ENCODE results near the gene CD9.
"Not testable (repeated sequence)": the region's sequence is repeated elsewhere in the genome, so short reads cannot be mapped to it uniquely, and the experiment has no call there.

CD9 gene

DNA sequence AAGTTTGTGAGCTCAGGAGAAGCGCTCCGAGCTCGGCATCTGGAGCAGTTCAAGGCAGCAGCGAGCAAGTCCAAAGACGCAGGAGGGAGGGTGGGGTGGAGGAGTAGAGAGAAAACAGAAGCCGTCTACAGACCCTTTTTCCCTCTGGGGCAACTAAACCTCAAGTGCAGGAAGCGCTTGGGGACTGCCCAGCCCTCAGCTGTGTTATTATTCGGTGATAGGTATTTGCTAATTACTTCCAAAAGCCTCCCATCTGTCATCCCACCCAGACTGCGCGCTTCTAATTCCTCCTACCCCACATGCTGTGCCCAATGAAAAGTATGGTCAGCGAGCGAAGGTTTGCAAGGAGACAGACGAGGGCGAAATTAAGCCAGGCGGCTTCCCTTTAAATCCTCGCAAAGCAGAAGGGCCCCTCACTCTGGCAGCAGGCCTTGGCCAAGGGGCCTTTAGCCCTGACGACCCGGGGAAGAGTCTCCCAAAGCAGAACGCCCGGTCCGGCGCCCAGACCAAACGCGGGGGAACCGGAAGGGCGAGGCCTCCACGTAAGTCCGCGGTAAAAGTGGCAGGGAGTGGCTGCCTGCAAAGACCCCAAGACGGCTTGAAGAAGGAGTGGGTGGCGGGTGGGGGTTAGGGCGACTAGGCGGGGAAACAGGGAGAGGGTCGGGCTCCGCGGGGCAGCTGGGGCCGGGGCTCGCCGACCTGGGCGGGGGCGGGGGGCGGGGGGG lies 507 bp upstream of the CD9 start:
- peak; percentile 55 for DNase-seq (ENCODE audit: low read depth)

DNA sequence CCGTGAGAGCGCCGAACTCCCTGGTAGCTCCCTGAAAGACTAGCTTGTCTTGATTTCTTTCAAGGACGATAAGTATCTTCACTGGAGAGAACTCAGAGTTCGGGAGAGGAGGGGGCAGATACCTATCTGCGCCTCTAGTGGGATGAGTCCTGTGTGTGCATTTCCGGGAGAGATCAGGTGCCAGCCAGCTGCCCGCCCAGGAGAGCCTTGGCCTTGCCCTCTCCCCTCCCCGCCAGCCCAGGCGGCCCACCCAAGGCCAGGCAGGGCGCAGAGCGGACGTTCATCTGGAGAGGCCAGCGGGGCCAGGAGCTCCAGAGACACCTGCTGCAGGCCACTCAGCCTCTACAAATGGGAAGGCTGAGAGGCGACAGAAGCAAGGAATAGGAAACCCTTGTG lies 1.0 kb downstream of the CD9 start:
- DNase-seq (ENCODE audit: low read depth) = no peak

DNA sequence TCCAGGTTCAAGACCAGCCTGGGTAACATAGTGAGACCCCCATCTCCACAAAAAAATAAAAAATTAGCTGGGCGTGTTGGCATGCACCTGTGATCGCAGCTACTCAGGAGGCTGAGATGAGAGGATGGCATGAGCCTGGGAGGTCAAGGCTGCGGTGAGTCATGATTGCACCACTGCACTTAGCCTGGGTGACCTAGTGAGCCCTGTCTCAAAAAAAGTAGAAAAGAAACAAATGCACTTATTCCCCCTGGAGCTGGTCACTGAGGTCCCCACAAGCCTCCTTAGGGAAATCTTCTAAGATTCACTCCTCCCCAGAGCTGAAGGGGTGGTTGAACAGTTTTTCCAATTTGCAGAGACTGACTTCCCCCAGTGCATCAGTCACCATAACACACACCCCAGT lies 1.6 kb downstream of the CD9 start:
- DNase-seq (ENCODE audit: low read depth) = no peak

DNA sequence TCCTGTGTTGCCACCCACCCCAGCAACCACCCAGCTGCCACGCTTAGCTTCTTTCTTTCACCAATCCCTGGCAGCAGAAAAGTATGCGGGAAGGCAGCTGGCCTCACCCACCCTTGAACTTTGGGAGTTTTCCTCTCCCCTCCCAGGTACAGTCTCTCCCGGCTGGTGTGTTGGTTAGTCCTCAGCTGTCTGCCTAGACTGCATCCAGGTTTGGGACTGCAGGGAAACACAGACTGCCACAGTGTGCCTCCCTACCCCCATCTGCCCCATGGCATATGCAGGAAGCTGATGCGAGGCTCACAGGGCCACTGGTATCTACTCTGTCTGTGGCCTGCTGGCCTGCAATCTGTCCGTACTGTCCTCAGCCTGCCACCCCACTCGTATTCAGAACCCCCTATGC lies 2.1 kb downstream of the CD9 start:
- no peak for DNase-seq (ENCODE audit: low read depth)

DNA sequence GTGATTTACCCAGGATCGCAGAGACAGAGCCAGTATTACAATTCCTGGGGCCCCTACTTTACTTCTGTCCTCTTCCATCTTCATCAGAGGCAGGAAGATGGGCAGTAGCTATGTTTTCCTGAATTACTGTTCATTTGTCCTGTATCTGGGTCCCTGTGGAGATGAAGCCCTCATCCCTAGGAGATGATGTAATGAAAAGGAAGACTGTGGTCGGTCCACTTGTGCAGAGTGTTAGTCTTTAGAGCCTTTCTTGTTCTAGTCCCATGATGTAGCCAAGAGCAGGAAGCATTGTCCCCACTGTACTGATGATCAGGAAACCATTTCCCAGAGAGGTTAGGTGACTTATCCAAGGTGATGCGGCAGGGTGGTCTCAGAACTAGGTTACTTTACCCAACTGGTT lies 2.6 kb downstream of the CD9 start:
- no peak for DNase-seq (ENCODE audit: low read depth)

DNA sequence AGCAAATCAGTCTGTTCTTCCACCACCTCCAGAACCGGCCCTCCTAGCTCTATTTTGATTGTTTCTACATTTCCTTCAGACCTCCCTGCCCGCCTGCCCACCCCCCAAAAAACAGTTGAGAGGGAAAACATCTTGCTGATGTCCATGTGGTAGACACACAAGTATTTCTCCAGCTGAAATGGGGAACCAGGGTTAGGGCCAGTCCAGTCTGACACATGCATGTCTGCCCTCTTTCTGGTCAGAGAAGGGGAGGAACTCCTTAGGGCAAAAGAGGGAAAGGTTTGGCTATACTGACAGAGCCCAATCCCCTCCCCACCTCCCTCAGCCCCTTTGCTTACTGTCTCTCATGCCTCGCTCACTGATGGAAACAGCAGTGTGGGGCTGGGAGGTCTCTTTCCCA lies 3.4 kb downstream of the CD9 start:
- DNase-seq (ENCODE audit: low read depth) = no peak

DNA sequence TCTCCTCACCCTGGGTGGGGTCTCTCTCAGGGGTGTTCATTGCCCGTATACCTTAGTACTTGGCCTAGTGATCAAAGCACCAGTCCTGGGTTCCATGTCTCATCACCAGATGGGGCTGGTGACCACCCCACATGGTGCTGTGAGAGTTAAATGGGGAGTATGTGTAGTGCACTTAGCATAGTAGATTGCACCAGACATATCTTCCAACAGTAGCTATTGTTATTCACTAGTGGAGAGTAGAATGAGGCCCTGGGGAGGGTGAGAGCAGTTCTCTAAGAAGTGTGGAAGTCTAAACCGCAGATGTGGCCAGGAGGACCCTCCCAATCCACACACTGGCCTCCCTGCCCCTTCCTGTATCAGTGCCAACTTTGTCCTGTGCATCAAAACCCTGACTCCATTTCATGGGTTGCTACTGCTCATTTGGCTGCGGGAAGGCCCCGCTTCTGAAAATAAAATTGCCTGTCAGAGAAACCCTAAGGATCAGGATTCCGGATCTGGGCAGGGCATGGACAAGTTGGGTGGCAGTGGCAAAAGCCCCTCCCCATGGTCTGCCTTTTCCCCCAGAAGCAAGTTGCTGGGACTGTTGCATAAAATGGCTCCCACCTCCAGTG lies 4.4 kb downstream of the CD9 start:
- DNase-seq (ENCODE audit: low read depth) = no peak

DNA sequence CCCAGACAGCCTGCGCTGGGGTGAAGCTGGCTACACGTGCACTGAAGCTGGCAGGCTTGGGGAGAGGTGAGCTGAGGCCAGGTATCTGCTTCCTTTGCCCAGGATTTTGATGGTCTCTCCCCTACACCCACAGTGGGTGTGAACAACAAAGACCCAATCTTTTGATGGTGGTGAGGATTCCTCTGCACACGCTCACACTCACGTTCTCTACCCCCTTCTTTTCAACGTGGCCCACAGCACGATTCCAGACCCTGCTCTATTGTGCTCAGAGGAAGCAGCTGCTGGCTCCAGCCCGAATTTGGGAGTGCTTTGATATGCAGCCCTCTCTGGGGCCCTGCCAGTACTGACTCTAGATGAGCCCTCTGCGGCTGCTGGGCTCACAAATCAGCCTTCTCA lies 4.9 kb downstream of the CD9 start:
- no peak for DNase-seq (ENCODE audit: low read depth)

DNA sequence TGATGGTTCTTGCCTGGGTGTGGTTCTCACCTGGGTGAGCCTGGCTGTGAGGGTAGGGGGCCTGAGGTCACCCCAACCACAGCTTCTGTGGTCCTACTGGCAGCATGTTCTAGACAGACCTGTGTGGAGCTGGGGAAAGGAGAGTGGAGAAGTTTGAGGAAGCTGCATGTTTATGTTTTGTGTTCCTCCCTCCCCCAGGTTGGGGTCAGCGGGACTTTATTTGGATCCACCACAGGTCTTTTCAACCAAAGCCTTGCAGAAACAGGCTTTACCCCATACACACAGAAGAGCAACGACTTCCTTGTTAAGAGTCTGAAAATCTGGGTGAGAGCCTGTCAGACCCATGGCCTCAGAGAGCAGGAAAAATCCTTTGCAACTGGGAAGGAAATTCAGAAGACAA lies 5.6 kb downstream of the CD9 start:
- no peak for DNase-seq (ENCODE audit: low read depth)

DNA sequence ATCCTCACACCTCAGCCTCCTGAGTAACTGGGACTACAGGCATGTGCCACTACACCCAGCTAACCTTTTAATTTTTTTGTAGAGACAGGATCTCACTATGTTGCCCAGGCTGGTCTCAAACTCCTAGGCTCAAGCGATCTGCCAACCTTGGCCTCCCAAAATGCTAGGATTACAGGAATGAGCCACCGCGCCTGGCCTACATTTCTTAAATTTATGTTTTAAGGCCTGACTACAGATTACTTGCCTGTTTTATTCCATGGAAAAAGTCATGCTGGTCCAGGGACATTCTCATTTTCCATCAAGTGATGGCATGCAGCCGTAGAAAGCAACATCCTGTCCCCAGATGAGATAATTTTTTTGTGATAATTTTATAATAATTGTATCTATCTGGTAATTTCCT lies 6.1 kb downstream of the CD9 start:
- no peak for DNase-seq (ENCODE audit: low read depth)

DNA sequence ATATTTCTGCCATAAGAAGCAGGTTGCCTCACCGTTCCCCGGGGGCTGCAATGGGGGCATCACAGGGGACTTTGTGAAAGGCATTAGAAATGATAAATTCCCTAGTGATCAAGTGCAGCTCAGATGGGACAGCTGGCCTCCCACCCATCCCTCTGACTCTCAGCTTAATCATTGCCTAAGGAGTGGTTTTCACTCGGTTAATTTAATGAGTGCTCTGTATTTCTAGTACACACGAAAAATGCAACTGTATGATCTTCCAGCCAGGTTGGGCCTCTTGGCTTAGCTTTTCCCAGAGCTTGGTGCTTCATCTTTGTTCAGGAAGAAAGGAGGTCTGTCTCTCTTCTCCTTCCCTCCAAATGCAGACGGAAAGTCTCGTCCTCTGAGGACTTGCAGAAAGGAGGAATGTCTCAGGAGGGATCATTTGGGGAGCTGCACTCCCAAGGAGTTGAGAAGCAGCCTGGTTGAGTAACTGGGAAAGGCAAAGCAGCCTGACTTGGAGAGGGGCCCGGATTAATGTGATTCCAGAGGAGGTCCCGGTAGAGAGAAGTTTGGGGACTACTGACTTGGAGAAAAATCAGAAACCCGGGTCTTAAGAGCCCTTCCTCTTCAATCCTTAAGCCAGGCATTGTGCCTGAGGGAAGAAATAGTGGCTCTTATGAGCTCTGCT lies 7.2 kb downstream of the CD9 start:
- peak; percentile 46 for DNase-seq (ENCODE audit: low read depth)

DNA sequence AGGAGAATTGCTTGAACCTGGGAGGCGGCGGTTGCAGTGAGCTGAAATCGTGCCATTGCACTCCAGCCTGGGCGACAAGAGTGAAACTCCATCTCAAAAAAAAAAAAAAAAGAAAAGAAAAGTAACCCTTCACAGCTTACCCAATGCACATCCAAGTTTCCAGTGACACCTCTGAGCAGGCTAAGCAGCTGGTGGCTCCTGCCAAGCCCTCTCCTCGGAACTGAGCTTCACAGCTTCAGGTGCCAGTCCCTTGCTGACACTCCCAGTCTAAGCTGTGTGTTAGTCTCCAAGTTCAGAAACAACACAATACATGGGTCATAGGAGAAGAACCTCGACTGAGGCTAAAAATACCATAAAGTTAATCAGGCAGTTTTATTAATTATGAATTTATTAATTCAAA lies 7.9 kb downstream of the CD9 start:
- no peak for DNase-seq (ENCODE audit: low read depth)

DNA sequence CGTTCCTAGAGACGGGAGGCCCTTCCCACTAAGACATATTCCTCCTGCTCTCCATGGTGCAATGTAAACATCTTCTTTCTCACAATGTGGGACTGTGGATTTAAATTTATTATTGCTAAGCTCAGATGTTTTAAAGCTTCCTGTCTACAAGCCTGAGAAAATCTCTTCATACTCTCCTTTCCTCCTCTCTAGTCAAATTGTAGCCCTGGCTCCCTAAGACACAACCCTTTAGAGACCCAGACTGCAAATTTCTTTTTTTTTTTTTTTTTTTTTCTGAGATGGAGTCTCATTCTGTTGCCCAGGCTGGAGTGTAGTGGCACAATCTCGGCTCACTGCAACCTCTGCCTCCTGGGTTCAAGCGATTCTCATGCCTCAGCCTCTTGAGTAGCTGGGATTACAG lies 9.2 kb downstream of the CD9 start:
- not testable (repeated sequence) for DNase-seq (ENCODE audit: low read depth)

DNA sequence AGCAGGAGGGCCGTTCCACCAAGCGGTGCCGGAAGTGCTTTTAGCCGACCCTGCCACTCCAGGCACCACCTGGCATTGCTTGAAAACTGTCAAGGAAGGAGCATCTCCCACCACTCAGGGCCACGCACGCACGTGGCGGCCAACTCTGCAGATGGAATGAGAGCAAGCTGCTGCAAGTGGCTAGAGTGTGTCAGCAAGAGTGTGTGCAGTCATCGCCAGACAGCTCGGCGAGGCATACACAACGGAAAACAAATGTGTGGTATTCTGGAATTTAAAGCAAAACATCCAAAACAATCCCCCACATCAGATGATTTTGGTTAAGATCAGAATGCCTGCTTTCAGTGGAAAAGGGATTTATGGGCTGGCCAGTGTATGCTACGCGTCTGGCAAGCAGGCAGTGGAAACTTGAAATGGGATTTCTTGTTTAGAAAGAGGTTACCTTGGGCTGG lies 11.2 kb downstream of the CD9 start:
- DNase-seq (ENCODE audit: low read depth) = peak; percentile 87

DNA sequence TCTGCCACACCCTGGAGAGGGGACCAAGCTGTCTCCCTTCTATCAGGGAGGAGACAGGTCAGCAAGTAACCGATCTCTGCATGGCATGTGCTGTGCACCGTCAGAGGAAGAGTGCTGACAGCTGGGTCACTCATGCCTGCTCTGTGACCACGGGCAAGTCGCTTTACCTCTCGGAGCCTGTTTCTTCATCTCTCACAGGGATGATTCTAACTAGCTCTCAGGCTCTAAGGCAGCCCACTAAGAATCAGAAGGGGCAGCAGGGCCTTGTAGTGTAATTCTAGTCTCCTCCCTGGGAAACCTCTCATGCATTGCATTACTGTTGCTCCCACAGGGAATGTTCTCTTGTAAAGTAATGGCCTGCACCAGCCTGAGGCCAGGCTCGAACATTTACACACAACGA lies 11.9 kb downstream of the CD9 start:
- no peak for DNase-seq (ENCODE audit: low read depth)

DNA sequence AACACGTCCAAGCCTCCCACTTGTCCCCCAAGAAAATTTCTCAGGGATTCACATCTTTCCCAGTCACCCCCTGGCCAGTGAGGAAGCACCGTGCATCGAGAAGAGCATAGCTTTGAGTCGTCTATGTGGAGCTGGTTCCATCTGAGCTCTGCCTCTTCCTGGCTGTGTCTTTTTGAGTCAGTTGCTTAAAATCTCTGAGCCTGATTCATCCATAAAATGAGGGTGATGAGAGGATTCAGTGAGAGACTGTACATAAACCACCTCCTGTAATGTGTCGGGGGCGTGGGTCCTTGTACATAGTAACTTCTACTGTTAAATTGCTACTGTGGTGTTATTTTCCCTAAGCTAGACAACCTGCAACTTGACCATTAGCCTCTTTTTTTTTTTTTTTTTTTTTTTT lies 13.8 kb downstream of the CD9 start:
- no peak for DNase-seq (ENCODE audit: low read depth)

DNA sequence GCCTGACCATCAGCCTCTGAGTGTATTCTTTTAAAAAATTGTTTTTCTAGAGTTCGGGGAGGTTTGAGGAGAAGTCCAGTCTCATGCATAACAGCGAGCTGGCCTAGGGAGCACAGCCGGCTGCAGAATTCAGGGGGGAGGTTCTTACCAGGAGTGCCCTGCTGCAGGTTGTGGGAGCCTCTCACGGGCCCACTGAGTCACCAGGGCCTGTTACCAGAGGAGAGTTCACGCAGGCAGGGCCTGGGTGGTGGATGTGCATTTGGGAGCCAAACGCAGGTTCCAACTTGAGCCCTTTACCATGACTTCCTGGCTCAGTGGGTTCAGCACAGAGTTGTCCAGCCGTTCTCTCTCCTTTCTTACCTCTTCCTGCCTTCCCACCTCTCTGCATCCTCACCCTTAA lies 14.4 kb downstream of the CD9 start:
- no peak for DNase-seq (ENCODE audit: low read depth)

DNA sequence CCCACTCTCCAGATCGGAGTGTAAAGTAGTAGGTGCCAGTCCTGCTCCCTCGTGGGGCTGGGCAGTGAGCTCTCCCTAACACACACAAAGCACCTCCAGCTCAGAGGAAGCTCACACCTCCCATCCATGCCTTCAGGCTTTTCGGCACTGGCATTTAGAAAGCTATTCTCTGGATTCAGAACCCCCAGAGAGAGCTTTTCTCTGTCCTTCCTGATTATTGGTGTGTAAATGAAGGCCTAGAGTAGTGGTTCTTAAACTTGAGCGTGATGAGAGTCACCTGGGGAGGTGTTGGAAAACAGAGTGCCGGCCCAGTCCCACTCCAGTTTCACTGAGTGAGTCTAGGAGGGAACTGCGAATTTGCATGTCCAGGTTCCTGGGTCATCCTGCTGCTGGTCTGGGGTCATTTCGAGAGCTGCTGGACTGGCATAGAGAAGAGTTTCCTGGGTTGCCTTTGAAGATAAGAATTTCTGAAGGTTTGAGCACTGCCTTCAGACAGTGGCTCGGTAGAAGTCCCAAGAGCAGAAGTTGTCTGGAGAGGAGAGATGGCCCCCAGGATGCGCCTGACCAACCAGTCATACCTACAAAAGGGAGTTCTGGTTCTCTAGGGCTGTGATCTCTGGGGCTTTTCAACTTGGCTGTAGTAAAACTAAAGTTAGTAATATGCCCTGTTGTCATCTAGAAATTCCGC lies 15.1 kb downstream of the CD9 start:
- DNase-seq (ENCODE audit: low read depth) = no peak

DNA sequence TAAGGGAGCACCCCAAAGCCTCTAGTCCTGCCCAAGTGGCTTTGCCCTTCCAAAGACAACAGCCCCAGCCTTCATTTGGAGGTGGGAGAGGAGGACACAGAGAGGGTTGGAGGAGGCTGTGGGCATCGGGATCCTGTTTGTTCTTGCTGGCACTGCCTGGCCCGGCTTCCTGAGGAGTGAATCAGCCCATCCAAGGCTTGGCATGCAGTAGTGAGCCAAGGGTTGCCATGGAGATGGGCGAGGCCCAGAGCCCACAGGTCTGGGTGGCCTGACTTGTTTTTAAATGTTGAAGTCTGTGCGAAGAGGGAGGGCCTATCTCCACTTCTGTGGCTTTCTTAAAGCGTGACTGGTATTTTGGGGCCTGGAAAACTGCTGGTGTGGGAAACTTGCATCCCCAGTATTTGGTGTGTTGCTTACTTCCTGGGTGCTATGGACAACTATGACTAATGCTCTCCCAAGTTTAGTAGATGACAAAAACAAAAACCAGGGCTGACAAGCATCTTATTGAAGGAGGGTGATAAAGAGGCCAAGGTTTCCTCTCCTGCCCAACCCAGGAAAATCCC lies 15.8 kb downstream of the CD9 start:
- peak; percentile 99 for DNase-seq (ENCODE audit: low read depth)

DNA sequence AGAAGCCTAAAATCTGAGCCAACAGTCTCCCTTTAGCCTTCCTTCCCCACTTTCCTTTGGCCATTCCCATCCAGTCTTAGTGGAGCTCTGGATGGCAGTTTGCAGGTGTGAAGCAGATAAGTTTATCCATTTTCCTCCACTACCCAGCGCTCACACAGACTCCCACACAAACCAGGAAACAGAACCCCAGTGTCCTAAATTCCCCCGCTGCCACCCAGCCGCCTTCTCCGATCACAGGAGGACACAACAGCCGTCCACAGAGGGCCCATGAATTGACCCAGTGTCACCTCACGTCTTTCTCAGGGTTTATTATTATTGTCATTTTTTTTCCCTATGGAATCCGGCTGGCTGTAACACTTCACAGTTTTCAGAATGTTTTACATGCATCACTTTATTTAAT lies 16.4 kb downstream of the CD9 start:
- DNase-seq (ENCODE audit: low read depth) = no peak

DNA sequence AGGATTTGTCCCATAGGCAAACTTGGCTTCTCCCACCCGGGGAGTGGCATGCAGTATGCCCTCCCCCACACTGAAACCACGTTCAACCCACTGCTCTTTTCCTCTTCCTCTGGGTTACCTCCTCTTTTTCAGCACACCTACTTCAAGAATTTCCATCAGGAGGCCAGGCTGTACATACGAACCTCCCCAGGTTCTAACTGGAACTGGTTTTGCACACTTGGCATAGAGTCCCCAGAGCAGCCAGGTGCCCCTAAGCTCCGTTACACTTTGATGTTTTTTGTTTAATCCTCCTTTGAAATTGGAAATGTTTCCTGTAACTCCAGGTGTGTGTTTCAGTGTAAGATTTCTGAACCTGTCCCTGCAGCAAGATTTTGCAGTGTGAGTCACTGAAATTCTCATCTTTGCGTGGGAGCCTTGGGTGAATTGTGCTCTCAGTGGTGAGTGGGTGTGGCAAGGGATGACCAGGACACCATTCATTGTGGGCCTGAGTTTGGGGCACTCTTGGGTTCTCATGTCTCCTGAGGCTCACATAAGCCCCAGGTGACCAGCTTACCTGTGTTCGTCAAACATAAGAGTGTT lies 18.2 kb downstream of the CD9 start:
- DNase-seq (ENCODE audit: low read depth) = no peak

DNA sequence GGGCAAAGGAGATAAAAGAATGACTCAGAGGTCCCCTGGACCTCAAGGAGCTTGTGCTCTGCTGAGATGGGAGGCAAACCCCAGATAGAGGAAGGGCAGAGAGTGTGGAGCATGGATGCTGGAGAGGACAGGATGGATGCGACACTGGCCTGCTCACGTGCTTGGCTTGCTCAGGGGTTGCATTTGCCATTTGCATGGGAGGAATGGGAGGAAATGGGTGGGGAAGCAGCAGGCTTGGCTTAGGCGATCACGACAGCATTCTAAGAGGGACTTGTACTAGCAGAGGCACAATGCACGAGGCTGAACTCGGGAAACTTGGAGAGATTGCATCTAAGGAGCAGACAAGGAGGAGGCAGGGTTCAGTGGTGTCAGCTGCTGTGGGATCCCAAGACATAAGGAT lies 19.8 kb downstream of the CD9 start:
- DNase-seq (ENCODE audit: low read depth) = no peak
